Gastrocnemius medialis (tissue), 4 donors: ENCODE results near the gene CLUH.

Experiments
- POLR2A ChIP-seq, 2 donors: fragments of 450-650 bp; IDR thresholded peaks; one replicate each; pipeline ENCODE4 v1.6.1; 2017; ENCODE audit warnings: antibody characterized with exemption in 2 of 2, mild to moderate bottlenecking in 2 of 2, moderate library complexity in 2 of 2
- TF ChIP-seq, protein P1 (sequence below), 5 experiments: fragments of 450-650 bp in 3 of 5; fragments of 200-600 bp in 2 of 5; sonication (generic) in 2 of 5; IDR thresholded peaks in 4 of 5; conservative IDR thresholded peaks in 1 of 5; 1 replicate in 4 of 5; 2 replicates in 1 of 5; pipeline ENCODE4 v1.5.1; 2016 to 2019; ENCODE audit warnings: antibody characterized with exemption in 5 of 5, mild to moderate bottlenecking in 3 of 5, moderate library complexity in 3 of 5

DNA sequence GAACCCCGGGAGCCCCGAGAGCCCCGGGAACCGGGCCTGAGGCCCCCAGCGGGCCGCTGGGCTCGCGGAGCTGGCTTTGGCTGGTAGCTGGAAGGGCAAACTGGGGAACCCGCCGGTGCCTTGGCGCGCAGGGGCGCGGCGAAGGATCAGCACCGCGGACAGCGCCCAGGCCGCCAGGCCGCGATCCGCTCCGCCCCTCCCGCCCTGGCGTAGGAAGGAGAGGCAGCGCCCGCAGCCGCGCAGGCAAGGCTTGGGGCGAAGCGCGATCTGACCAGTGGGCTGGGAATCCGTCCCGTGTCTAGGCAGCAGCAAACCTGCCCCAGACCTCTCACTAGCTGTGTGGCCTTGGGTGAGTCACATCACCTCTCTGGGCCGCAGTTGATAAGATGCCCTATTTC, 38.2 kb upstream of the CLUH start:
- TF ChIP-seq, protein P1, sequence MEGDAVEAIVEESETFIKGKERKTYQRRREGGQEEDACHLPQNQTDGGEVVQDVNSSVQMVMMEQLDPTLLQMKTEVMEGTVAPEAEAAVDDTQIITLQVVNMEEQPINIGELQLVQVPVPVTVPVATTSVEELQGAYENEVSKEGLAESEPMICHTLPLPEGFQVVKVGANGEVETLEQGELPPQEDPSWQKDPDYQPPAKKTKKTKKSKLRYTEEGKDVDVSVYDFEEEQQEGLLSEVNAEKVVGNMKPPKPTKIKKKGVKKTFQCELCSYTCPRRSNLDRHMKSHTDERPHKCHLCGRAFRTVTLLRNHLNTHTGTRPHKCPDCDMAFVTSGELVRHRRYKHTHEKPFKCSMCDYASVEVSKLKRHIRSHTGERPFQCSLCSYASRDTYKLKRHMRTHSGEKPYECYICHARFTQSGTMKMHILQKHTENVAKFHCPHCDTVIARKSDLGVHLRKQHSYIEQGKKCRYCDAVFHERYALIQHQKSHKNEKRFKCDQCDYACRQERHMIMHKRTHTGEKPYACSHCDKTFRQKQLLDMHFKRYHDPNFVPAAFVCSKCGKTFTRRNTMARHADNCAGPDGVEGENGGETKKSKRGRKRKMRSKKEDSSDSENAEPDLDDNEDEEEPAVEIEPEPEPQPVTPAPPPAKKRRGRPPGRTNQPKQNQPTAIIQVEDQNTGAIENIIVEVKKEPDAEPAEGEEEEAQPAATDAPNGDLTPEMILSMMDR (IDR thresholded peaks at IDR 0.05 in 4 of 5, conservative IDR thresholded peaks at IDR 0.05 in 1 of 5): no peak
- no peak for TF ChIP-seq POLR2A (IDR thresholded peaks at IDR 0.05)
